ENCODE data around the gene MALSU1. TPM values are rescaled to one million over a fixed set of nuclear protein-coding genes. Genes with fewer than 3 reads are reported as not detected.

MALSU1 gene
- total and polyA plus RNA-seq, 2 of the 13 experiments (the other 11 are each of a cell fraction or from before 2014, with no cell fraction given) = 72.0 to 141 TPM

DNA sequence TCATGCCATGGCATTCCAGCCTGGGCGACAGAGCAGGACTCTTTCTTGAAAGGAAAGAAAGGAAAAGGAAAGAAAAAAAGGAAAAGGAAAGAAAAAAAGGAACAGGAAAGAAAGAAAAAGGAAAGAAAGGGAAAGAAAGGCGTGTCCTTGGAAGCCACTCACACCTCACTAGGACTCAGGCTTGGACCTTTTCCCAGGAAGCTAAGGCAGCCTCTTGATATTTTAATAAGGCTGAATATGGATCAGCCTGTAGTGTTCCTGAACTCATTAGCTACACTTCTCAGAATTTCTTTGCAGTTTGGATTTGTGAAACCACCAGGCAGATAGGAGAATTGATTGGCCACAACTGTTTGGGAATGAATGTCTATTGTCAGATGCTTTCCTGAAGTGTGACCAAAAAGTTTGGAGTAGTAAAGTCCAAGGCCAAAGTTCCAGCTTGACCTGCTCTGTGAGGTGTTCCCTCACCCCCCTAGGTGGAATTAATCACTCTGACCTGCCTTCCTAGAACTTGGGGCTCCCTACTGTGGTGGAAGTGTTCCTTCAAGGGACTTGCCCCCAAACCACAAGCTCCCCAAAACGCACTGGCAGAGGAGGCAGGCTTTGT, 7.1 kb upstream of the MALSU1 start:
- ChIA-PET POLR2A (interaction anchor here (0.9 to 4.9 kb wide), 7 partner anchors 8 to 66 kb away, joined by 3 to 69 read pairs (median 6); no protein-coding TSS in a partner anchor), CTCF (ENCODE audit: low intra/inter-chr PET ratio, low total read pairs) (no interaction called here)
- ATAC-seq = no peak
- peak overlapping the region; percentile 100 for H3K27ac ChIP-seq (ENCODE audit: extremely low read length, insufficient read depth, low read length)
- peak; percentile 63 for FAIRE-seq
- DNase-seq (ENCODE audit: low spot score) = peak; percentile 45
- no peaks in the 10 kb centered on the region for H4K20me1 ChIP-seq (ENCODE audit: insufficient read depth, low read length)
- in situ Hi-C loops (cut with HindIII; ENCODE audit: extremely low pct_ligation_motif_present, low pct_unique_long_range_greater_than_20kb) = no loop called here
- H3K4me1 ChIP-seq (ENCODE audit: insufficient read depth, low read length) = peaks cover 86% of the 10 kb centered on the region
- no peaks in the 10 kb centered on the region for H3K27me3 ChIP-seq (ENCODE audit: control insufficient read depth in 1 of 2, insufficient read depth in 2 of 2, low read length in 2 of 2)
- H3K9ac ChIP-seq (ENCODE audit: insufficient read depth, low read depth, low read length) = peak overlapping the region; percentile 84
- H3K9me3 ChIP-seq (ENCODE audit: low read length) = no peaks in the 10 kb centered on the region
- peak overlapping the region; percentile 98 for H3K4me2 ChIP-seq (ENCODE audit: low read depth, low read length)
- peak overlapping the region; percentile 43 for H2AFZ ChIP-seq (ENCODE audit: low read length)
- 60% methylated on average over 3 of the region's 3 CpGs for WGBS (ENCODE audit: low lambda C conversion rate)
- intact Hi-C loops (cut with micrococcal nuclease; ENCODE audit: unreplicated experiment) = no loop called here
- no peaks in the 10 kb centered on the region for H3K79me2 ChIP-seq (ENCODE audit: insufficient read depth, low read length)
- peak overlapping the region in 2 of 3 experiments; percentile 23 to 70; a peak in 3 of 6 replicates for H3K4me3 ChIP-seq (replicated peaks in 1 of 3; ENCODE audit: insufficient read depth in 1 of 3, low read depth in 2 of 3, low read length in 3 of 3)
- no TSS peak for BruUV-seq (replicated peaks)
- no peaks in the 10 kb centered on the region for H3K36me3 ChIP-seq (replicated peaks in 1 of 2; ENCODE audit: control insufficient read depth in 1 of 2, insufficient read depth in 2 of 2, low read length in 2 of 2)
- TF ChIP-seq NR0B2 (CRISPR knock-in tag; IDR thresholded peaks at IDR 0.05) (no peak), NCOR1 (IDR thresholded peaks at IDR 0.05; ENCODE audit: borderline replicate concordance, low read length) (0 out of 2 replicates have a peak, but pooled peaks have one; percentile 17), MIER3 (CRISPR knock-in tag; IDR thresholded peaks at IDR 0.05; ENCODE audit: borderline replicate concordance) (no peak), ZBTB44 (CRISPR knock-in tag; IDR thresholded peaks at IDR 0.05) (no peak), ZNF7 (CRISPR knock-in tag; IDR thresholded peaks at IDR 0.05) (no peak), ZNF564 (CRISPR knock-in tag; IDR thresholded peaks at IDR 0.05) (no peak), SOX13 (IDR thresholded peaks at IDR 0.05) (no peak), SOX13 (CRISPR knock-in tag; conservative IDR thresholded peaks at IDR 0.05 in 1 of 2, IDR thresholded peaks at IDR 0.05 in 1 of 2) (peak in 1 of 2 experiments; percentile 74; a peak in 2 of 4 replicates), ASH2L (IDR thresholded peaks at IDR 0.05; ENCODE audit: insufficient read length, low read depth, low read length) (peak; percentile 21), DPF2 (CRISPR knock-in tag; IDR thresholded peaks at IDR 0.05; ENCODE audit: borderline replicate concordance, low read depth) (0 out of 2 replicates have a peak, but pooled peaks have one; percentile 27), REPIN1 (CRISPR knock-in tag; IDR thresholded peaks at IDR 0.05; ENCODE audit: borderline replicate concordance, low read depth) (no peak), ZNF281 (CRISPR knock-in tag; IDR thresholded peaks at IDR 0.05; ENCODE audit: borderline replicate concordance) (no peak), SNAI1 (CRISPR knock-in tag; IDR thresholded peaks at IDR 0.05; ENCODE audit: borderline replicate concordance) (no peak), HNF4A (CRISPR knock-in tag; IDR thresholded peaks at IDR 0.05) (peak; percentile 73), ZNF333 (CRISPR knock-in tag; IDR thresholded peaks at IDR 0.05; ENCODE audit: borderline replicate concordance) (no peak)
- TF ChIP-seq, protein P1, sequence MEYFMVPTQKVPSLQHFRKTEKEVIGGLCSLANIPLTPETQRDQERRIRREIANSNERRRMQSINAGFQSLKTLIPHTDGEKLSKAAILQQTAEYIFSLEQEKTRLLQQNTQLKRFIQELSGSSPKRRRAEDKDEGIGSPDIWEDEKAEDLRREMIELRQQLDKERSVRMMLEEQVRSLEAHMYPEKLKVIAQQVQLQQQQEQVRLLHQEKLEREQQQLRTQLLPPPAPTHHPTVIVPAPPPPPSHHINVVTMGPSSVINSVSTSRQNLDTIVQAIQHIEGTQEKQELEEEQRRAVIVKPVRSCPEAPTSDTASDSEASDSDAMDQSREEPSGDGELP (IDR thresholded peaks at IDR 0.05; ENCODE audit: borderline replicate concordance, low read depth) = no peak
